ENCODE results near the gene ALG1L2.
"Not testable (repeated sequence)": the region's sequence is repeated elsewhere in the genome, so short reads cannot be mapped to it uniquely, and the experiment has no call there.

ALG1L2 gene, protein sequence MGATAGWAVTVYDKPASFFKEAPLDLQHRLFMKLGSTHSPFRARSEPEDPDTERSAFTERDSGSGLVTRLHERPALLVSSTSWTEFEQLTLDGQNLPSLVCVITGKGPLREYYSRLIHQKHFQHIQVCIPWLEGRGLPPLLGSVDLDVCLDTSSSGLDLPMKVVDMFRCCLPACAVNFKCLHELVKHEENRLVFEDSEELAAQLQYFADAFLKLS

DNA sequence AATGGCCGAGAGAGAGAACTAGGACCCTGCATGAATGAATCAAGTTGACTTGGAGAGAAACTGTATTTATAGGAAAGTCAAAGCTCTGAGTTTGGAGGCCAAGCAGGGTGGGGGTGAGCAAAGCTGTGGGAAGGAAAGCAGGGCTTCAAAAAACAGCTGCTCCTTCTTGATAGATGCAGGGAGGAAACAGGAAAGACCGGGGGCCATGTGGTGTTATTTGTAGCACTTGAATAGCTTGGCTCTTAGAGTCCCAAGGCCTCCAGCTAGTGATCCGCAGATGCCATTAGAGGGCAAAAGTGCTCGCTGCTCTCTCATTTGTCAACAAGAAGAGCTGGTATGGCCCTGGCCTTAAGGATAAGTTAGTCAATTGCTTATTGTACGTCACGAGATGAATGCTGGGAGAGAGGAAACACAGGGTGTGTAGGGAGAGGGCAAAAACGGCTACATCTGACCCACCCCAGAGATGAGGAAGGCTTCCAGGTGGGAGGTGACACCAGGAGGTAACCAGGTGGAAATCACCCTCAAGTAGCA lies at the start of gene ALG1L2:
TSS of gene ALG1L2 (plus strand) at position 481 of the 531 bp plus-strand sequence. CDS start 186 bp downstream, outside the sequence.
- no peak for DNase-seq

DNA sequence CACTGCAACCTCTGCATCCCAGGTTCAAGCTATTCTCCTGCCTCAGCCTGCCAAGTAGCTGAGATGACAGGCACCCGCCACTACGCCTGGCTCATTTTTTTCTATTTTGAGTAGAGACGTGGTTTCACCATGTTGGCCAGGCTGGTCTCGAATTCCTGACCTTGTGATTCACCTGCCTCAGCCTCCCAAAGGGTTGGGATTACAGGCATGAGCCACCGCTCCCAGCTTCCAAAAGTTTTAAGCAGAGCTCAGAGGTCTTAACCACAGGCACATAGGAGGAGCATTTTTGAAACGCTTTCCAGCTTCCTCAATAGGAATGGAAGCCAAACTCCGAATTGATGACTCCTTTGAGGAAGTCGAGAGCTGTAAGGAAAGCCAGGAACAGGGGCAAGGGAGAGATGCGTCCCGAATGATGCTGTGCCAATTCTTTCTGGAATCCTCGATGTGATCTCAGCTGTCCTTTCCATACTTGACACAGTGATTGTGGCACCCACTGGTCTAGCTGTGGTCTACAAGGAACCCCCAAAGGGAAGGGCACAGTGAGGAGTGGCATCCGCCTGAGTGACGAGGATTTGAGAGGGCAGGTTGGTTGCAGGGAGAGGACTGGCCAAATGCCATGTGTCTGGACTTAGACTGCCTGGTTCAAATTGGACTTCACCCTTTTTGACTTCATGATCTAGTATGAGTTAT lies 44.4 kb upstream of the ALG1L2 start:
- DNase-seq, result not testable (repeated sequence)

- DNase-seq, result not testable (repeated sequence)
Measured at GRCh38 chr3:130042736-130043135, 38.9 kb upstream of the ALG1L2 start.

- DNase-seq, result not testable (repeated sequence)
Measured at GRCh38 chr3:130043658-130044057, 38.0 kb upstream of the ALG1L2 start.

GRCh38 chr3:130044370-130044769 lies 37.3 kb upstream of the ALG1L2 start:
- DNase-seq, result no peak

- no peak for DNase-seq
Measured at GRCh38 chr3:130048726-130049125, 32.9 kb upstream of the ALG1L2 start.

DNA sequence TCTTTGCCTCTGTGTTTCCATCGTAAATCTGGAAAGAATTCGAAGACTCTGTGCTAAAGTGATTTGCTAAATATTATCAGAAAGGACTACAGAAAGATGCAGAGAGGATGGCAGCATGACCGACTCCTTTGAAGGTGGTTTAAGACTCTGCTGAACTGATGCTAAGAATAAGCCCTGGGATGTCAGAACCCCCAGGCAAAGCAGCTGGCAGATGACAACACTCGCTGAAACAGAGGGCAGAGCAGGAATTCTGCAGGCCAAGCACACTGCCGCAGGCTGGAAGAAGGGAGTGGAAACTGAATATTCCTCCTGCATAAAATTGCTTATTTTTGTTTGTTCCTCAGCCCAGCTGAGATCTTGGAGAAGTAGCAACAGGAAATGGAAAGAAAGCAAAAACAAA lies 29.3 kb upstream of the ALG1L2 start:
- DNase-seq, result not testable (repeated sequence)

DNA sequence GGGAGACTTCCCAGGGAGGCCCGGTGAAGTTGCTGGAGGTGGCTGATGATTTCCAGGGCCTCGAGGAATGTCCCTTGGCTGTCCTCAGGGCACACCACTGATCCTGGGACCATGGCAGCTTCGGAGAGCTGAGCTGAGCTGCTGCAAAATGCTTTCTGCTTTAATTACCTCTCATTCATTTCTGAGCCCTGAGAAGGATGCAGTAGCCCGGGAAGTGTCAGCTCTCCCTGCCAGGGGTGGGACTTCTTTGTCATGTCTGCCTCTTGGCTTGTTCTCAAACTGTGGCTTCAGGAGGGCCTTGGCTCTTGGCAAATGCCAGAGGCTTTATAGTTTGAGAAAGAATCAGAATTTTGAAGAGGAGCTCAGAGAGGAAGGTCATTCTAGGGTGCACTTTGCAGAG lies 28.7 kb upstream of the ALG1L2 start:
- DNase-seq, result not testable (repeated sequence)

GRCh38 chr3:130057536-130058266 lies 23.9 kb upstream of the ALG1L2 start:
- DNase-seq, result not testable (repeated sequence)

- DNase-seq, result not testable (repeated sequence)
Measured at GRCh38 chr3:130058267-130058657, 23.4 kb upstream of the ALG1L2 start.

DNA sequence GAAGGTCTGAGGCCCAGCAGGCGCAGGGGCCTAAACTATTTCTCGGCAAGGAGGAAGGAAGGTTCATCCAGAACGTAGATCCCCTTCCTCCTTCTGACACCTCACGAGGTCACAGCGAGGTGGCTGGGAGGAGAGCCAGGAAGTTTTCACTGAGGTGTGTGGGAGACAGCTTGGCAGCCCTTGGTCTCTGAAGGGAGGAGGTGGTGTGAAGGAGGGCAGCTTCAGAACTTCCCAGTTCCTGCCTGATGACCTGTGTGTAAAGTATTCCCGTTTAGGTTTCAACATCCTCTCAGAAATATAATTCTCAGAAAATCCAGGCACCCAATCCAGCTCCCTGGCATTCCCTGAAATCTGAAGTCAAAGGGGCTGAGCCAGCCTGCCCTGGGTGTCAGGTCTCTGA lies 22.9 kb upstream of the ALG1L2 start:
- DNase-seq, result not testable (repeated sequence)

- DNase-seq, result not testable (repeated sequence)
Measured at GRCh38 chr3:130059162-130059561, 22.5 kb upstream of the ALG1L2 start.

- DNase-seq, result no peak
Measured at GRCh38 chr3:130073582-130073981, 8.0 kb upstream of the ALG1L2 start.

DNA sequence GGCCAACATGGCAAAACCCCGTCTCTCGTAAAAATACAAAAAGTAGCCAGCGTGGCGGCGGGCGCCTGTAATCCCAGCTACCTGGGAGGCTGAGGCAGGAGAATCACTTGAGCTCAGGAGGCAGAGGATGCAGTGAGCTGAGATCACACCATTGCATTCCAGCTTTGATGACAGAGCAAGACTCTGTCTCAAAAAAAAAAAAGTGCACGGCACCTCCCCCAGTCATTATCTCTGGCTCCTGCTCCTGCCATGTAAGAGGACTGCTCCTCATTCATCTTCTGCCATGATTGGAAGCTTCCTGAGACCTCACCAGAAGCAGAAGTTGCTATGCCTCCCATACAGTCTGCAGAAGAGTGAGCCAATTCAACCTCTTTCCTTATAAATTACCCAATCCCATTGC lies 4.0 kb upstream of the ALG1L2 start:
- no peak for DNase-seq

GRCh38 chr3:130083363-130084090 lies 1.9 kb downstream of the ALG1L2 start:
- not testable (repeated sequence) for DNase-seq

- DNase-seq, result no peak
Measured at GRCh38 chr3:130084436-130084980, 2.9 kb downstream of the ALG1L2 start.

- no peak for DNase-seq
Measured at GRCh38 chr3:130085881-130086280, 4.2 kb downstream of the ALG1L2 start.

DNA sequence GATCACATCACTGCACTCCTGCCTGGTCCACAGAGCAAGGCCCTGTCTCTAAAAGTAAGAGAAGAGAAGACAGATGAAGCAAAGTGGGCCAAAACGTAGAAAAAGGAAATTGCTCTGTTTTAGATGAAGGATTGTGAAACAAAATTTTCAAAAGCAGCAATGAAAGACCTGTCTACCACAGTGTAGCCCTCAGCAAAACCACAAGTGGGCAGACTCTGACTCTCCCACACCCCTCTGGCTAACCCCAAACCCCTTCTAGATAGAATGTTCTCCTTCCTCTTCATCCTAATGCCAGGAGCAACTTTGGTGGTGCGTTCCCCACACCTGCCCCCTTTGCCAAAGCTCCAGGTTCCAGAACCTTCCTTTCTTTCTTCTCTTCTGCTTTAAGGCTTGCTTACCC lies 5.0 kb downstream of the ALG1L2 start:
- DNase-seq, result not testable (repeated sequence)

GRCh38 chr3:130088061-130088460 lies 6.4 kb downstream of the ALG1L2 start:
- DNase-seq, result no peak

- not testable (repeated sequence) for DNase-seq
Measured at GRCh38 chr3:130090681-130091080, 9.1 kb downstream of the ALG1L2 start.

- DNase-seq, result no peak
Measured at GRCh38 chr3:130091958-130092357, 10.3 kb downstream of the ALG1L2 start.

GRCh38 chr3:130093741-130094391 lies 12.2 kb downstream of the ALG1L2 start:
- no peak for DNase-seq

All from activated T-cell treated with anti-CD3 and anti-CD28 coated beads, Interleukin-2, amount 50 U/mL, for 1 hour (primary cell).